Cardiac muscle cell (in vitro differentiated cells and primary cell): ENCODE measurements around the gene TRAF1. TPM values are rescaled to one million over a fixed set of nuclear protein-coding genes. Genes with fewer than 3 reads are reported as not detected.

Source experiments
- DNase-seq, 2 donors: peaks; one replicate each; pipeline versions ENCODE4 v3.0.0 to v3.0.0-alpha.2; 2010 to 2017; ENCODE audit warnings: low read depth in 1 of 2, low spot score in 1 of 2
- H3K27ac ChIP-seq: fragments of 200-600 bp; sonication (generic); 2 replicates; pipeline ENCODE4 v1.5.1; 2016
- H3K27me3 ChIP-seq: fragments of 200-600 bp; sonication (generic); 2 replicates; pipeline ENCODE4 v1.6.0; 2016; ENCODE audit warnings: control low read depth
- H3K36me3 ChIP-seq: fragments of 200-600 bp; sonication (generic); 2 replicates; pipeline ENCODE4 v1.5.1; 2016; ENCODE audit warnings: control low read depth
- H3K4me1 ChIP-seq: fragments of 200-600 bp; sonication (generic); 2 replicates; pipeline ENCODE4 v1.8.1; 2017; ENCODE audit warnings: low read depth, mild to moderate bottlenecking, mixed run types
- H3K4me3 ChIP-seq: fragments of 200-600 bp; sonication (generic); 2 replicates; pipeline ENCODE4 v1.5.1; 2016; ENCODE audit warnings: mild to moderate bottlenecking
- H3K9me3 ChIP-seq: fragments of 200-600 bp; sonication (generic); 2 replicates; pipeline ENCODE4 v1.5.1; 2017; ENCODE audit warnings: low read depth, mild to moderate bottlenecking, control low read depth
- CTCF ChIP-seq: IDR thresholded peaks from 2 replicates; pipeline ENCODE4 v1.5.1; 2012; ENCODE audit warnings: low read depth, mild to moderate bottlenecking, low read length
- polyA plus RNA-seq: library from polyadenylated mRNA; unstranded; fragments of >200 nt; fragmentation: Nextera tagmentation; extraction: Ambion mirVana; gene quantifications from 2 replicates; pipeline ENCODE4 v1.2.1, GENCODE V29; 2016
- total RNA-seq: library from RNA; depleted of rRNA; stranded (reverse); fragments of >200 nt; gene quantifications from 2 replicates; pipeline ENCODE4 v1.2.3, GENCODE V29; 2016

Gene TRAF1
- total and polyA plus RNA-seq, 2 experiments from 2014 or later = 3.5 to 7.5 TPM

- no peak overlapping the region for H3K4me3 ChIP-seq
- H3K36me3 ChIP-seq = peaks cover 2% of the 10 kb centered on the region
Measured at GRCh38 chr9:120855827-120856670, 70.5 kb downstream of the TRAF1 start.

DNA sequence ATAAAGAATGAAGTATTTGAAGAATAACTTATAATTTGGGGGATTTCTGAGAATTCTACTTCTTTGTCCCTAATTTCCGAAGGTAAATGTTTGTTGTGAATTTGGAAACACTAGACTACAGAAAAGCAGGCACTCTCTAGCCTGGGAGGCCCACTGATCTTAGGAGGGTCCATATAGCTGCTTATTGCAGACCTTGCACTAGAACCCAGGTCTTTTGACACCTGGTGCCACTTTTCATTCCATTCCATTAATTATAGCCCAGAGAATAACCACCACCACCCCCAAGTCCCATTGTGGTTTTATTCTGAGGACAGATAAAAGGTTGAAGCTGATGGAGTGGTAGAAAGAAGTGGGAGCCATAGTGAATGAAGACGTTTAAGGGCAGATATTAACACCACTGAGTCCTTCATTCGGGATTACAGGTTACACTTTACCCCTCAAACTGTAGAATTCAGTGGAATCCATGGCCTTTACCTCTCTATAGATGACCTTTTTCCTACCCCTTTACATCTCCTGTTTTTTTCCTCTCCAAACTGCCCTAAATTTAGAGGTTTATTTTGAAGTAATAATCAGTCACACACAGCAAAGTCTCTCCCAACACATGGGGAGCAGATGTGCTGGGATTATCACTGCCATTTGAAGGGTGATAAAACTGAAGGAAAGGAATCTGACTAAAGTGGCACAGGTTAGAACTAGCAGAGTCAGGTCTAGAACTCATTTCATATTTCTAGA is 71.8 kb downstream of the TRAF1 start:
- H3K27ac ChIP-seq = no peak overlapping the region
- H3K4me3 ChIP-seq = no peak overlapping the region
- TF ChIP-seq CTCF = no peak
- no peaks in the 10 kb centered on the region for H3K27me3 ChIP-seq
- no peaks in the 10 kb centered on the region for H3K36me3 ChIP-seq
- no peak for DNase-seq
- H3K4me1 ChIP-seq = no peaks in the 10 kb centered on the region
- no peaks in the 10 kb centered on the region for H3K9me3 ChIP-seq

More at GRCh38 chr9:120855827-120856670, 70.5 kb downstream of the TRAF1 start:
- no peak for TF ChIP-seq CTCF
- H3K27ac ChIP-seq = no peak overlapping the region
- H3K27me3 ChIP-seq = no peaks in the 10 kb centered on the region
- no peak for DNase-seq
- H3K9me3 ChIP-seq = no peaks in the 10 kb centered on the region
- H3K4me1 ChIP-seq = no peaks in the 10 kb centered on the region

GRCh38 chr9:120853198-120853597 is 73.4 kb downstream of the TRAF1 start:
- DNase-seq = no peak
- TF ChIP-seq CTCF = no peak
- Histone ChIP-seq H3K4me1 (no peaks in the 10 kb centered on the region), H3K27me3 (no peaks in the 10 kb centered on the region), H3K36me3 (no peaks in the 10 kb centered on the region), H3K4me3 (no peak overlapping the region), H3K27ac (no peak overlapping the region), H3K9me3 (no peaks in the 10 kb centered on the region)

Other genes with a start within 250 kb of the TRAF1 start
- gene MEGF9, start 212.3 kb downstream of the TRAF1 start, total RNA-seq = 1.4 and 1.8 TPM in 2 replicates
- 0.60 and 1.7 TPM in 2 replicates for gene MEGF9, start 212.3 kb downstream of the TRAF1 start, polyA plus RNA-seq
- 32.9 and 45.5 TPM in 2 replicates for gene FBXW2, start 133.4 kb downstream of the TRAF1 start, total RNA-seq
- 36.5 and 38.3 TPM in 2 replicates for gene FBXW2, start 133.4 kb downstream of the TRAF1 start, polyA plus RNA-seq
- gene PSMD5, start 83.9 kb downstream of the TRAF1 start, total RNA-seq = 16.0 and 20.7 TPM in 2 replicates
- gene PSMD5, start 83.9 kb downstream of the TRAF1 start, polyA plus RNA-seq = 25.3 and 50.1 TPM in 2 replicates
- gene PHF19, start 49.6 kb downstream of the TRAF1 start, total RNA-seq = 8.9 and 40.0 TPM in 2 replicates
- gene PHF19, start 49.6 kb downstream of the TRAF1 start, polyA plus RNA-seq = 7.1 and 36.8 TPM in 2 replicates
- gene C5, start 123.5 kb upstream of the TRAF1 start, total RNA-seq = 0.85 and 1.3 TPM in 2 replicates
- gene C5, start 123.5 kb upstream of the TRAF1 start, polyA plus RNA-seq = 0.49 and 0.55 TPM in 2 replicates
- gene CNTRL, start 148.2 kb upstream of the TRAF1 start, total RNA-seq = 5.2 and 24.6 TPM in 2 replicates
- 6.3 and 21.6 TPM in 2 replicates for gene CNTRL, start 148.2 kb upstream of the TRAF1 start, polyA plus RNA-seq